ENCODE data around the gene PRDM16.

GRCh38 chr1:3242408-3243260 lies 173.6 kb downstream of the PRDM16 start:
- TF ChIP-seq, protein P1, sequence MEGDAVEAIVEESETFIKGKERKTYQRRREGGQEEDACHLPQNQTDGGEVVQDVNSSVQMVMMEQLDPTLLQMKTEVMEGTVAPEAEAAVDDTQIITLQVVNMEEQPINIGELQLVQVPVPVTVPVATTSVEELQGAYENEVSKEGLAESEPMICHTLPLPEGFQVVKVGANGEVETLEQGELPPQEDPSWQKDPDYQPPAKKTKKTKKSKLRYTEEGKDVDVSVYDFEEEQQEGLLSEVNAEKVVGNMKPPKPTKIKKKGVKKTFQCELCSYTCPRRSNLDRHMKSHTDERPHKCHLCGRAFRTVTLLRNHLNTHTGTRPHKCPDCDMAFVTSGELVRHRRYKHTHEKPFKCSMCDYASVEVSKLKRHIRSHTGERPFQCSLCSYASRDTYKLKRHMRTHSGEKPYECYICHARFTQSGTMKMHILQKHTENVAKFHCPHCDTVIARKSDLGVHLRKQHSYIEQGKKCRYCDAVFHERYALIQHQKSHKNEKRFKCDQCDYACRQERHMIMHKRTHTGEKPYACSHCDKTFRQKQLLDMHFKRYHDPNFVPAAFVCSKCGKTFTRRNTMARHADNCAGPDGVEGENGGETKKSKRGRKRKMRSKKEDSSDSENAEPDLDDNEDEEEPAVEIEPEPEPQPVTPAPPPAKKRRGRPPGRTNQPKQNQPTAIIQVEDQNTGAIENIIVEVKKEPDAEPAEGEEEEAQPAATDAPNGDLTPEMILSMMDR (conservative IDR thresholded peaks at IDR 0.05; ENCODE audit: low read length): no peak
- no peak for TF ChIP-seq EZH2phosphoT487 (IDR thresholded peaks at IDR 0.05; ENCODE audit: borderline replicate concordance)
